Measurements from ENCODE around the gene CASQ2.

DNA sequence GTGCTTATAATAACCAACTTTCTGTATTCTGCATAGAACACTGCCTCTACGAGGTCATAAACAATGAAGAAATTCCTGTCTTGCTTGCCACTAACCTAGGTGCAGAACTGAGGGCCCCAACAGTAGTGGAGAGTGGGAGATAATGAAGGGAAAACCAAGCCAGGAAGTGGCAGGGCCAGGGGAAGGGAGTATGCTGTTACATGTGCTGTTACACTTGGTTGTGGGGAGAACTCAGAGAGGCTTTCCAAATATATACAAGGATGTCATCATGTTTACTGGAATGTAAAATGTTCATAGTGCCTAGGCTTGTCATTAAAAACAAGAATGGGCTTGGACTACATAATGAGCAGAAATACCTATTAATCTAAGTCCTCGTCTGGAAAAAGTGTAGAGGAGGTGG, 41.3 kb upstream of the CASQ2 start:
- TF ChIP-seq, protein P1, sequence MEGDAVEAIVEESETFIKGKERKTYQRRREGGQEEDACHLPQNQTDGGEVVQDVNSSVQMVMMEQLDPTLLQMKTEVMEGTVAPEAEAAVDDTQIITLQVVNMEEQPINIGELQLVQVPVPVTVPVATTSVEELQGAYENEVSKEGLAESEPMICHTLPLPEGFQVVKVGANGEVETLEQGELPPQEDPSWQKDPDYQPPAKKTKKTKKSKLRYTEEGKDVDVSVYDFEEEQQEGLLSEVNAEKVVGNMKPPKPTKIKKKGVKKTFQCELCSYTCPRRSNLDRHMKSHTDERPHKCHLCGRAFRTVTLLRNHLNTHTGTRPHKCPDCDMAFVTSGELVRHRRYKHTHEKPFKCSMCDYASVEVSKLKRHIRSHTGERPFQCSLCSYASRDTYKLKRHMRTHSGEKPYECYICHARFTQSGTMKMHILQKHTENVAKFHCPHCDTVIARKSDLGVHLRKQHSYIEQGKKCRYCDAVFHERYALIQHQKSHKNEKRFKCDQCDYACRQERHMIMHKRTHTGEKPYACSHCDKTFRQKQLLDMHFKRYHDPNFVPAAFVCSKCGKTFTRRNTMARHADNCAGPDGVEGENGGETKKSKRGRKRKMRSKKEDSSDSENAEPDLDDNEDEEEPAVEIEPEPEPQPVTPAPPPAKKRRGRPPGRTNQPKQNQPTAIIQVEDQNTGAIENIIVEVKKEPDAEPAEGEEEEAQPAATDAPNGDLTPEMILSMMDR (IDR thresholded peaks at IDR 0.05) = no peak
- no peak for TF ChIP-seq ZFX (IDR thresholded peaks at IDR 0.05; ENCODE audit: borderline replicate concordance)
